Nephron progenitor cell (in vitro differentiated cells): ENCODE data around the gene NF1.
"Not testable (repeated sequence)": the region's sequence is repeated elsewhere in the genome, so short reads cannot be mapped to it uniquely, and the experiment has no call there.

ENCODE experiments used
- DNase-seq: peaks from one replicate; pipeline ENCODE4 v3.0.0; 2021
- H3K27ac Mint-ChIP-seq: 2 replicates; pipeline ENCODE4 v1.8.0; 2021; ENCODE audit warnings: mild to moderate bottlenecking, moderate library complexity, mixed read lengths
- H3K27me3 Mint-ChIP-seq: 2 replicates; pipeline ENCODE4 v1.8.0; 2021; ENCODE audit warnings: mild to moderate bottlenecking, low read depth, mixed read lengths; ENCODE audit not compliant: poor library complexity
- H3K36me3 Mint-ChIP-seq: 2 replicates; pipeline ENCODE4 v1.8.0; 2021; ENCODE audit warnings: low read depth, mixed read lengths
- H3K4me1 Mint-ChIP-seq: 2 replicates; pipeline ENCODE4 v1.8.0; 2021; ENCODE audit warnings: mixed read lengths
- H3K4me3 Mint-ChIP-seq: 2 replicates; pipeline ENCODE4 v1.8.0; 2021; ENCODE audit warnings: mild to moderate bottlenecking, moderate library complexity, mixed read lengths
- H3K9me3 Mint-ChIP-seq: 2 replicates; pipeline ENCODE4 v1.8.0; 2021; ENCODE audit warnings: mild to moderate bottlenecking, moderate library complexity, mixed read lengths
- TF ChIP-seq, protein P1 (sequence below): fragments of 200-600 bp; sonication (generic); IDR thresholded peaks from 2 replicates; pipeline ENCODE4 v1.5.0; 2021; ENCODE audit warnings: antibody characterized with exemption

Gene NF1

DNA sequence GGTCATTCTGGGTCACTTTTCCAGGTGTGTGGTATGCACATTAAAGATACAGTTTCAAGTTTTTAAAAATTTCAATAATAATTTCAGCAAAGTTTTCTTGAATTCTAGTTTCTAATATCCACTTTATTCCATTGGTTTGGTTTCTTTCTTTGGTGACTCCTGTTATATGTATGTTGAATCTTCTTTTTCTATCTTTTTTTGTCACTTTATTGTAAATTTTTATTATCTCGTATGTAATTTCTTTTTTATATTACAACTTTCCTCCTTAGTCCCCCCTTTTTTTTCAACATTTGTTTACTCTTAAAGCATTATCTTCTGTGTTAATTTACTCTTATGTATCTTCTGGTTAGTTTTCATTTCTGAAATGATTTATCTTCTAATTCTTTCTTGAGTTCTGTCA, 57.5 kb downstream of the NF1 start:
- Mint-ChIP-seq H3K27ac (no peak overlapping the region), H3K27me3 (no peaks in the 10 kb centered on the region), H3K4me3 (no peak overlapping the region), H3K36me3 (peaks cover 66% of the 10 kb centered on the region), H3K9me3 (peaks cover 13% of the 10 kb centered on the region), H3K4me1 (peaks cover 11% of the 10 kb centered on the region)
- no peak for DNase-seq
- TF ChIP-seq, protein P1, sequence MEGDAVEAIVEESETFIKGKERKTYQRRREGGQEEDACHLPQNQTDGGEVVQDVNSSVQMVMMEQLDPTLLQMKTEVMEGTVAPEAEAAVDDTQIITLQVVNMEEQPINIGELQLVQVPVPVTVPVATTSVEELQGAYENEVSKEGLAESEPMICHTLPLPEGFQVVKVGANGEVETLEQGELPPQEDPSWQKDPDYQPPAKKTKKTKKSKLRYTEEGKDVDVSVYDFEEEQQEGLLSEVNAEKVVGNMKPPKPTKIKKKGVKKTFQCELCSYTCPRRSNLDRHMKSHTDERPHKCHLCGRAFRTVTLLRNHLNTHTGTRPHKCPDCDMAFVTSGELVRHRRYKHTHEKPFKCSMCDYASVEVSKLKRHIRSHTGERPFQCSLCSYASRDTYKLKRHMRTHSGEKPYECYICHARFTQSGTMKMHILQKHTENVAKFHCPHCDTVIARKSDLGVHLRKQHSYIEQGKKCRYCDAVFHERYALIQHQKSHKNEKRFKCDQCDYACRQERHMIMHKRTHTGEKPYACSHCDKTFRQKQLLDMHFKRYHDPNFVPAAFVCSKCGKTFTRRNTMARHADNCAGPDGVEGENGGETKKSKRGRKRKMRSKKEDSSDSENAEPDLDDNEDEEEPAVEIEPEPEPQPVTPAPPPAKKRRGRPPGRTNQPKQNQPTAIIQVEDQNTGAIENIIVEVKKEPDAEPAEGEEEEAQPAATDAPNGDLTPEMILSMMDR = no peak

DNA sequence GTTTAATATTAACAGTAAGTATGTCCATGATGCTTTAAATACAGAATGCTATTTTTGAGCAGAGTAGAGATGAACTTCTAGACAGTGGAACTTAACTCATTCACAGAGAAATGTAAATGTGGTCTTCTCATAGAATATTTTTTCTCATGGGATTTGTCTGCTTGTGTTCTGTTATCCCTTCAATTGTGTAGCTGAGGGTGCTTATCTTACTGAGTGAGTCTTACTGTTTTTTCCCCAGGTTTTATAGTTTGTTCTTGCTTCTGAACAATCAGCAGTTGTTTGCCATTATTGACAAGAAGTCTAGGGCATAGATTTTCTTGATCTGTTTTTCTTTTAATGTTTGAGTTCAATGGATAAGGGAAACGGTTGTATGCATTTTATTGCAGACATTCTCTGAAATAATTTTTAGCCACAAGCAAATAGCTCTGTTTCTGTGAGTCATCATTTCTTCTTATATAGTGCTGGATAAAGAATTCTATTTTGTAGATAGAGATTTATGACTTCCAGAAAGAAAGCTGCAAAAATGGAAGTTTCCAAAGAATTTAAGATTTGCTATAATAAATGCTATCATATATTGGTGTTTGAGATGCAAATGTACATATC, 60.5 kb downstream of the NF1 start:
- no peaks in the 10 kb centered on the region for H3K27me3 Mint-ChIP-seq
- no peak for DNase-seq
- H3K4me3 Mint-ChIP-seq = no peak overlapping the region
- H3K36me3 Mint-ChIP-seq = peaks cover 67% of the 10 kb centered on the region
- peaks cover 13% of the 10 kb centered on the region for H3K9me3 Mint-ChIP-seq
- H3K4me1 Mint-ChIP-seq = no peaks in the 10 kb centered on the region
- H3K27ac Mint-ChIP-seq = peak overlapping the region; percentile 34
- TF ChIP-seq, protein P1 = no peak

DNA sequence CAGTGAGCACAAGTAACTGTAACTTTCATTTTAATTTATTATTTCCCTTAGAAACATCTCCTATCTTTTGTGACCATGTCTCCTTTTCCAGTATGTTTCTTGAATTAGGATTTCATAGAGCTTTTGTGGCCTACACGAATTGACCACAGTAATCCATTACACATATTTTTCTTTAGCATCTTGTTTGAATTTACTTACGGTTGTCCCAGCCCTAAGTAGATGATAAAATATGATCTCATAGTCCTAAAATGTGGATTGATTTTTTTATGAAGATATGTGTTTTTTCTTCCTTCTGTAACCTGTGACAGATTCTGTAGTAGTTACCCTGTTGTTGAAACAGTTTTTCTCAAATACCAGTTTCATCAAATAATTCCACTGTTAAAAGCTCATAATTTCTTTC, 61.5 kb downstream of the NF1 start:
- TF ChIP-seq, protein P1 = no peak
- H3K27me3 Mint-ChIP-seq = no peaks in the 10 kb centered on the region
- H3K9me3 Mint-ChIP-seq = peaks cover 13% of the 10 kb centered on the region
- peaks cover 66% of the 10 kb centered on the region for H3K36me3 Mint-ChIP-seq
- no peak overlapping the region for H3K4me3 Mint-ChIP-seq
- no peak for DNase-seq
- no peaks in the 10 kb centered on the region for H3K4me1 Mint-ChIP-seq
- H3K27ac Mint-ChIP-seq = no peak overlapping the region

DNA sequence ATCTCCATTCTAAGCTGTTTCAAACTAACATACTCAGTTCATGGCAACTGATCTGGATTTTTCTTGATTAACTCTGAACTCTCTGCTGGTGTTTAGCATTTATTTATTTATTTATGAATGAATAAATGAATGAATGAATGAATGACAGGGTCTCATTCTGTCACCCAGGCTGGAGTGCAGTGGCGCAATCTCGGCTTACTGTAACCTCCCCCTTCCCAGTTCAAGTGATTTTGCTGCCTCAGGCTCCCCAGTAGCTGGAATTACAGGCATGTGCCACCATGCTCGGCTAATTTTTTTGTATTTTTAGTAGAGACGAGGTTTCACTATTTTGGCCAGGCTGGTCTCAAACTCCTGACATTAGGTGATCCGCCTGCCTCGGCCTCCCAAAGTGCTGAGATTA, 62.1 kb downstream of the NF1 start:
- not testable (repeated sequence) for H3K4me3 Mint-ChIP-seq, H3K27ac Mint-ChIP-seq, H3K27me3 Mint-ChIP-seq, DNase-seq, H3K4me1 Mint-ChIP-seq
- H3K9me3 Mint-ChIP-seq = peaks cover 12% of the 10 kb centered on the region
- H3K36me3 Mint-ChIP-seq = peaks cover 65% of the 10 kb centered on the region

DNA sequence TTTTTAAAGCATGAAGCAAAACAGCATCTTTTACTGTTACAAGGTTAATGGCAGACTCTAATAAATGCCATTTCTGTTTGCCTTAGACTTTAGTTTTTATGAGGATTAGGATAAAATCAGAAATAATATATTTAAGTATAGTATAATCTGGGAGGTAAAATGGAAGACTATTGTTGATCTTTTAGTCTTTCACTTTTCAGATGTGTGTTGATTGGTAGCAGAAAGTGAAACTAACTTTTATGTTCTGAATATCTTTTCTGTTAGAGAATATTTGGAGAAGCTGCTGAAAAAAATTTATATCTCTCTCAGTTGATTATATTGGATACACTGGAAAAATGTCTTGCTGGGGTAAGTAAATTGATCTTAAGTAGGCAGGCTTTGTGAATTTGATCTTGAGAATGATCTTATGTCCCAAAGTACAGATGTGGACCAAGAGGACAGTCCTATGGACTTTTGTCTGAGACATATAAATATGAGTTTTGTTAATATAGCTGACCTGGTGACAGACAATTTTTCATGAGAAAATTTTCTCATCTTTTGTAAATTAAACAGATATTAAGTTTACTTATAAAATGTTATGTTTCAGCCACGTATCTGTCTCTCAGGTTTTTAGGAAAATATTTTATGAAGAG, 64.1 kb downstream of the NF1 start:
- Mint-ChIP-seq H3K9me3 (no peaks in the 10 kb centered on the region), H3K4me3 (no peak overlapping the region)
- DNase-seq = no peak

DNA sequence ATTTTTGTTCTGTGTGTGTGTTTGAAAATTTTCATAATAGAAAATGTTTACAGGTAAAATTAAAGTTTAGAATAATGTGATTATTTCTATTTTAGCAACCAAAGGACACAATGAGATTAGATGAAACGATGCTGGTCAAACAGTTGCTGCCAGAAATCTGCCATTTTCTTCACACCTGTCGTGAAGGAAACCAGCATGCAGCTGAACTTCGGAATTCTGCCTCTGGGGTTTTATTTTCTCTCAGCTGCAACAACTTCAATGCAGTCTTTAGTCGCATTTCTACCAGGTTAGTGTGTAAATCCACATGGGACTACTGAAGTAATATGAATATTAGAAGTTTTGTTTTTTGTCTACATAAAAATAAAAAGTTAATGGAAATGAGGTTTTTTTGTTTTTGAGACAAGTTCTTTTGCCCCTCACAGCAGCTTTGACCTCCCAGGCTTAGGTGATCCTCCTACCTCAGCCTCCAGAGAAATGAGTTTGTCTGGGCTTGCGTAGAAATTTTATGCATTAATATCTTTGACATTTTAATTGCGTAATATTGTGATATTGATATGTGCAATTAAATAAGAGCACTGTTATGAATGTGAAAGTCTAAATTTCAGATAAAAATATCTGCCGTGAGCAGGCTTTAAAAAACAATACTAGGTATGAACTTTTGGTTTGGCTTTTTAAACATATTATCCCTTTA, 68.5 kb downstream of the NF1 start:
- no peaks in the 10 kb centered on the region for H3K27me3 Mint-ChIP-seq
- H3K4me1 Mint-ChIP-seq = no peaks in the 10 kb centered on the region
- no peak for DNase-seq
- no peaks in the 10 kb centered on the region for H3K9me3 Mint-ChIP-seq
- peak overlapping the region; percentile 74 for H3K27ac Mint-ChIP-seq
- peaks cover 37% of the 10 kb centered on the region for H3K36me3 Mint-ChIP-seq
- H3K4me3 Mint-ChIP-seq = no peak overlapping the region
- TF ChIP-seq, protein P1 = no peak

More for the DNA sequence above, 64.1 kb downstream of the NF1 start:
- TF ChIP-seq, protein P1 = no peak
- Mint-ChIP-seq H3K27me3 (no peaks in the 10 kb centered on the region), H3K36me3 (peaks cover 62% of the 10 kb centered on the region), H3K4me1 (no peaks in the 10 kb centered on the region), H3K27ac (no peak overlapping the region)
